GM19467 (cell line): ENCODE data around the gene DAPK1.

Experiments
- ATAC-seq: cut with Tn5 transposase; IDR thresholded peaks from one replicate; pipeline ENCODE4 v1.9.1; 2021; ENCODE audit warnings: mild to moderate bottlenecking, moderate library complexity; ENCODE audit not compliant: unreplicated experiment

DAPK1 gene

GRCh38 chr9:87706066-87706739 is 208.5 kb downstream of the DAPK1 start:
- ATAC-seq = no peak

- ATAC-seq = no peak
Measured at GRCh38 chr9:87707805-87708506, 210.3 kb downstream of the DAPK1 start.

GRCh38 chr9:87708546-87708945 is 210.9 kb downstream of the DAPK1 start:
- no peak for ATAC-seq

GRCh38 chr9:87708986-87709728 is 211.5 kb downstream of the DAPK1 start:
- ATAC-seq = no peak

GRCh38 chr9:87710443-87710842 is 212.8 kb downstream of the DAPK1 start:
- ATAC-seq = no peak

GRCh38 chr9:87711857-87712800 is 214.5 kb downstream of the DAPK1 start:
- ATAC-seq = no peak

GRCh38 chr9:87712801-87713277 is 215.2 kb downstream of the DAPK1 start:
- ATAC-seq = no peak

GRCh38 chr9:87713278-87713987 is 215.8 kb downstream of the DAPK1 start:
- no peak for ATAC-seq

GRCh38 chr9:87713988-87714330 is 216.3 kb downstream of the DAPK1 start:
- no peak for ATAC-seq

- no peak for ATAC-seq
Measured at GRCh38 chr9:87714819-87715218, 217.2 kb downstream of the DAPK1 start.

- no peak for ATAC-seq
Measured at GRCh38 chr9:87716141-87716540, 218.5 kb downstream of the DAPK1 start.

GRCh38 chr9:87717456-87717855 is 219.8 kb downstream of the DAPK1 start:
- no peak for ATAC-seq

GRCh38 chr9:87718231-87718630 is 220.6 kb downstream of the DAPK1 start:
- ATAC-seq = no peak

GRCh38 chr9:87718852-87719612 is 221.4 kb downstream of the DAPK1 start:
- no peak for ATAC-seq

GRCh38 chr9:87720173-87720572 is 222.5 kb downstream of the DAPK1 start:
- no peak for ATAC-seq

- ATAC-seq = no peak
Measured at GRCh38 chr9:87722393-87723088, 224.9 kb downstream of the DAPK1 start.

GRCh38 chr9:87725356-87725899 is 227.8 kb downstream of the DAPK1 start:
- ATAC-seq = no peak

GRCh38 chr9:87725900-87726709 is 228.4 kb downstream of the DAPK1 start, which contains the start of gene CTSL:
CTSL (plus strand) TSS chr9:87726119; CDS start chr9:87727604, 1,485 bp downstream.
- ATAC-seq = no peak
